D341Med (cell line): ENCODE results near the gene PCED1A.

ENCODE experiments used
- DNase-seq: peaks from one replicate; pipeline ENCODE4 v3.0.0; 2012; ENCODE audit warnings: low spot score

Gene PCED1A

DNA sequence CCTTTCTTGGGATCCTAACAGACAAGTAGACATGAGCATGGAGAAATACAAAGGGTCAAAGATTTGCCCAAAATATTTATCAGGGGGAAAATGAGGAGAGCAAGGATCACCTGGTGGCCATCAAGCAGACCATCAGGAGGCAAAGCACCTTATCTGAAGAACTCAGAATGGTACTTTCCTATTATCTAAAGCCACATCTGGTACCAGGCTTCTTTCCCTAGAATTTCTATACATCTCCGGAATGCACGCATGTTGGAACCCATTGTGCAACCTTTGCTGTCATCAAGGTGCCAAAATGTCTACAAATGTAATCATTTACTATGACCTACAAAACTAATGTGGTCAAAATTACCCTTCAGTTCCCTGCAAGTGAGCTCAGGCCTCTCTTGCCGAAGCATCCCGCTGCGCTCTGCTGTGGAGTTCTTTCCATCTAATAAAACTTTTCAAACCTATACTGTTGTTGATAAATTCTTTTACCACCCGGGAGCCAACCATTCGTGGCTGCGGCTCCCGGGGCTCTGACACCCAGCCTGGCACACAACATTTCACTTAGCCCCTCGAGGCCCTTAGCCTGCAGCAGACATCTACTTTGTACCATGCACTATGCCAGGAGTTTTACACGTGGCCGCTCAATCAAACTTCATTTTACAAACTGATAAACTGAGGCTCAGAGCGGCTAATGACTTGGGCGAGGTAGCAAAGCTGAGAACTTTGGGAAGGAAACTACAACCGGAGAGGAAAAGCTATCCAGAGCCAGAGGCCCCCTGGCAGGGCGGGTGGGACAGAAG lies 36.2 kb downstream of the PCED1A start:
- DNase-seq = no peak

DNA sequence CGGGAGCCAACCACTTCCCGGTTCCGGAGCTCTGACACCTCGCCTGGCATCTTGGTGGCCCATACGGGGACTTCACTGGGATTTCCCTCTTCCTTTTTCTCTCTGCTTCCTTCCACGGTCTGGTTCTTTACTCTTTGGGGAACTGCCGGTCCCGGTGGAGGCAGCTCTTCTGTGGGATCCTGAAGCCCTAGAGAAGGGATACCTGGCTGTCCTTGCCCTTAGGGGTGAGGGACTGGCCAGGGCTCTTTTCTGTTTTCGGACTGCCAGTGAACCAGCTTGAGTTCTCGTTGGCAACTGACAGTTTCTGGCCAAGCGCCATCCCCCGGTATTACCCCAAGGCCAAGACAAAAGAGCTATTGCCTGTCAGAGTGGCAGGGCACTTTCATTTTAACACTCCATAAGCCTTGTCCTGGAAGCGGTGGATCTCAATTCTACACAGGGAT lies 39.1 kb downstream of the PCED1A start:
- DNase-seq = no peak

DNA sequence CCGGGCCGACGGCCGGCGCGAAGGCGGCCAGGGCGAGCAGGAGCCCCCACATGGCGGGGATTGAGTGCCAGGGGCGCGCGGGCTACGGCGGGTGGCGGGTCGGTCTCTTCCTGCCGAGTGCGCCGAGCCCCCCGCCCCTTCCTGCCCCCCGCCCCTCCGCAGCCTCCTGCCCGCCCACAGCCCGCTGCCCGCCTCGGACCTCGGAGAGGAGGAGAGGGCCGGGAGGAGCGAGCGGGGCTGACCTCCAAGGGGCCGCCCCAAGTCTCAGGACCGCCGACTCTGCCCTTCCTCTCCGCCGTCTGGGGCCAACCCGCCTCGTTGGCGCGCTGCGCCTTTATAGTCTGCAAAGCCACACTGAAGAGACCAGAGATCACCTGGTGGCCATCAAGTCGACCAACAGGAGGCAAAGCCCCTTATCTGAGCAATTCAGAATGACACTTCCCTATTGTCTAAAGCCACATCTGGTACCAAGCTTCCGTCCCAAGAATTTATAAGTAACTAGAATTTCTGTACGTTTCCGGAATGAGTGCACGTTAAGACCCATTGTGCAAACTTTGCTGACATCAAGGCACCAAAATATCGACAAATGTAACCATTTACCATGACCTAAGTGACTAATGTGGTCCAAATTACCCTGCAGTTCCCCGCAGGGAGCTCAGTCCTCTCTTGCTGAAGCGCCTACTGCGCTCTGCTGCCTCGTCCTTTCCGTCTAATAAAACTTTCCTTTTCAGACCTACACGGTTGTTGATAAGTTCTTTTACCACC lies 39.8 kb downstream of the PCED1A start, which contains the start of gene CPXM1:
Gene CPXM1, minus strand, starts transcription at position 107 of the 765 bp plus-strand sequence. Its CDS starts 55 bp downstream, at position 52.
- DNase-seq = no peak

DNA sequence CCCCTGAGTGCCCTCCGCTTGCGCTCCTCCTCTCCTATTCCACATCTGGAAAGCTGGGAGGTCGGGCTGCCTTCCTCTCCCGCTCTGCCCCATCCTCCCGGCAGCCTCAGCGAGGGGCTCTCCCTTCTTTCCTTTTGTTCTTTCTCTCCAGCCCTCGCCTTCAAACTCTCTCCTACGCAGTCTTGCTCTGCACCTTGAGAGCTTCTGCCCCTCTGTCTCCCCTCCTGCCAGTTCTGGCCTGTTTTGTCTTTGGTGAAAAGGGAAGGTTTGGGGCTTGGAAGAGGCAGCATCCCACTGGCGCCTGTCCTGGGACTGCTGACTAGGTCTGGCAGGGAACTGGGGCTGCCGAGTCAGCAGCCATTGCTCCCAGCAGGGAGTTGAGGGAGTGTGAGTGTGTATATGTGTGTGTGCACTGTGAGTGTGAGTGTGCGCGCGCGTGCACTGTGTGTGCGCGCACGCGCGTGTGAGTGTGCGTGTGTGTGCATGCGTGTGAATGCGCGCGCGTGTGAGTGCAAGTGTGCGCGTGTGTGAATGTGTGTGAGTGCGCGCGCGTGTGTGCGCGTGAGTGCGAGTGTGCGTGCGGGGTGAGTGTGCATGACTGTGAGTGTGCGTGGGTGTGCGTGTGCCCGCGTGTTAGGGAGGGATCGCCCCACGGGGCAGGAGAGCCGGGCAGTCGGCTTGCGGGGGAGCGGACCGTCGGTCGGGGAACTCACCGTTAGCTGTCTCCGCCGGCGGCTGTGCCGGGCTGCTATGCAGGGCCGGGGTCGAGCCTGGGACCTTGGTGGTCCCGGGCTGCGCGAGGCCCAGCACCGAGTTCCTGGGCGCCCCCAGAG lies 40.6 kb downstream of the PCED1A start:
- peak; percentile 46 for DNase-seq

DNA sequence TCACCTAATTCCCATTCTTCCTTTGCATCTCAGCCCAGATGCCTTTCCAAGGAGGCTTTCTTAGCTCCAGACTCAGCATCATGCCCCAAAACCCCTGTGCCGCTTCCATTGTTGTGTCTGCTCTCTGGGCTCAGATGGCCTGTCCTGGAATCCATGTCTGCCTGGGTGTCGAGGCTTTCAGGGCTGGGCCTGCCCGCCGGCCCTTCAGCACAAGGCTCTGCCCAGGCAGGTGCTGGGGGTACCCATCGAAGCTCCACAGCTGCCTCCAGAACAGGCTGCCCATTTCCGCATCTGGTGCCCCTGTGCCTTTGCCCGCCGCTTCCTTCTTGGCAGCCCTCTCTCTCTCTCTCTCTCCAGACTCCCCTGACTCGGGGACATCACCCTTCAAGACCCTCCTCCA lies 41.2 kb downstream of the PCED1A start:
- DNase-seq = no peak

DNA sequence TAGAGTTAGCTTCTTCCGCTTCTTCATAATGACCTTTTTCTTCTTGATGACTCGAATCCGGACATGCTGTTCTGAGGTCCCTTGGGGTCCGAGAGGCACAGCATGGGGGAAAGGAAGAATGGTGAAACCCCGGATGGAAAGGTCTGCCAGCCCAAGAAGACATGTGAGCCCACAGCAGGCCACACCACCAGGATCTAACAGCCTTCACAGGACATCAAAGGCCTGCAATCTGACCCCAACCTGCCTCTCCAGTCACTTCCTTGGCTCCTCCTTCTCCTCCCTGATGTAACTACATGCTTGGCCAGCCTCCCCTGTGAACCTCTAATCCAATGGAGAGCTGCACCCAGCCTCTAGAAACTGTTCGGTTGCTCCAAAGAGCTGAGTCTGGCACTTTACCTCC lies 41.6 kb downstream of the PCED1A start:
- no peak for DNase-seq

DNA sequence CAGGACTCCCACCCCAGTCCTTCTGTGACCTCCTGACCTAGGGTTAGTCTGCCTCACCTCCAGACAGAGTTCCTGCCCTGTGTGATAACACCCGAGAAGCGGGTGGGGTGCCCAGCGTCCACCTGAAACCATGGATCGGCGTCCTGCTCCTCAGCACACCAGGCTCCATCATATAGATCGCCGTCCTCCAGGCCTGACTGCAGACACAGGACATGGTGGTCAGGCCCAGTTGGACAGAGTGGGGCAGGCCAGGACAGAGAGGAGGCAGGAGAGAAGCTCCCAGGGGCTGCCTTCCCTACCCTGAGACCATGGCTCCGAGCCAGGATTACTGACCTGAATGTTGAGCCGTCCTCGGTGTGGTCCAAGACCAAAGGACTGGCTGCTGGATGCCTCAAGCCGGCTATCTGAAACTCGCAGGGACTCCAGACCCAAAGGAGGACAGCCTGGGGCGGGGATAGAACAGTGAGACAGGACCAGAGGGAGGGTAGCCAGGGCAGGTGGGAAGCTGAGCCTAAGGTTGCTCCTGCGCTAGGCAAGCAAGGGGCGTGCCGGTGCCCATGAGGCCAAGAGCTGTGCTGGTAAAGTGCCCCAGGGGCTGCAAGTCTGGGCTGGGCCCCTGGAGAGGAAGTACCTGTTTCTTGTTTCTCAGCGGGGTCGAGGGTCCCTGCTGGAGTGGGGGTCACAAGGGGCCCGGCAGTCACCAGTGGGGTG lies 42.2 kb downstream of the PCED1A start:
- DNase-seq = no peak

DNA sequence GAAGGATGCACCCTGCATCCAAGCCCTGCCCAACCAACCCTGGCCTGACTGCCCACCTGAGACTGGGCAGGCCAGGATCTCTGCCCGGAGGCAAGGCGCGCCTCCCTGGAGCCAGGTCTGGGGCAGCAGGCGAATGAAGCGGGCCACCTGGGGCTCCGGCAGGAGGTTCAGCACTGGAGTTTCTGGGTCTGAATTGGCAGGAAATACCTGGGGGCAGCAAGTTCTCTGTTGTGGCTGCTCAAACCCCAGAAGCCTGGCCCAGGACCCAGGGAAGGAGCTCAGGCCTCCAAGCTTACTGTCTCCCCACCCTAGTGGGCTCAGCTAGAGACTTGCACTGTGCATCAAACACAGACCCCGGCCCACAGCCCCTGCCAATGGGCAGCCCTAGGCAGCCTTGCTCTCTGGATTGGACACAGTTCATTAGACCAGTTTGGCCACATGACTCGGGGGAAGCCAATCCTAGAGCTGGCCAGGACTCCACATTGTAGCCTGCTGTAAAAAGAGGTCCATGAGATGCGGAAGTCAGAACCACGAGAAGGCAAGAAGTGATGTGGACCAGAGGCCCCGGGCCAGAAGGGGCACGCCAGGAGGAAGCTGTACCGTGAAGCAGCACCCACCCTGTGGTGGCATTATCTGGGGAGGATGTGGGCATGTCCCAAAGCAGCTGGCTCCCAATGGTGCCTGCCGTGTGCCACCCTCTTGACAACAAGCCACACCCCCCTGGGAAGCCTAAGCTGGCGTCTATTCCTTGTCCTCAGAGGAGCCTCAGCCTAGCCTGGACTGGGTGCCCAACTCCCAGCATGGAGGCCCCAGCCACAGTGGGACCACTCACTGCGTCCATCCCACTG lies 43.1 kb downstream of the PCED1A start:
- DNase-seq = peak; percentile 18

DNA sequence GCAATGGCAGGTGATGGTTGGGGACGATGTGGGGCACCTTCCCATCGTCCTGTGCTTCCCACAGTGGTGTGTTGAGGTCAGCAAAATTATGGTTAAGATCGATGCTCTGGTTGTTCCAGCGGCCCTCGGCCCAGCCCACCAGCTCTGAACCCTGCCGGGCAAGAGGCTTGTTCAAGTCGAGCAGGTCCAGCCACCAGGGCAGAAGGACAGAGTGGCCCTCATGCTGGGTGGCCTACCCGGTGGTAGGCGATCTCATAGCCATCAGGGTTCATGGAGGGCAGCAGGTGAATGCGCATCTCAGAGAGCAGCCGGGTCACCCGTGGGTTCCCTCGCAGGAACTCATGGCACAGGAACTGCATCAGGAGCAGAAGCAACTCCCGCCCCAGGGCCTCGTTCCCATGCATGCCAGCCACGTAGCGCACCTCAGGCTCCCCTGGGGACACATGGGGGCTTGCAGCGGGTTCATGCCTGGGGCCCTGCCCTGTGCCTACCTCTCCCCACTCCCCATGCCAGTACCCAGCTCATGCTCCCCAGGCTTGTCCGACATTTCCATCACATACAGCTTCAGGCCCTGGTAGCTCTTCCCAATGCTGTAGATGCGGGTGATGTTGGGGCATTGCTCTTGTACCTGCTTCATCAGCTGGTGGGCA lies 44.3 kb downstream of the PCED1A start:
- no peak for DNase-seq

DNA sequence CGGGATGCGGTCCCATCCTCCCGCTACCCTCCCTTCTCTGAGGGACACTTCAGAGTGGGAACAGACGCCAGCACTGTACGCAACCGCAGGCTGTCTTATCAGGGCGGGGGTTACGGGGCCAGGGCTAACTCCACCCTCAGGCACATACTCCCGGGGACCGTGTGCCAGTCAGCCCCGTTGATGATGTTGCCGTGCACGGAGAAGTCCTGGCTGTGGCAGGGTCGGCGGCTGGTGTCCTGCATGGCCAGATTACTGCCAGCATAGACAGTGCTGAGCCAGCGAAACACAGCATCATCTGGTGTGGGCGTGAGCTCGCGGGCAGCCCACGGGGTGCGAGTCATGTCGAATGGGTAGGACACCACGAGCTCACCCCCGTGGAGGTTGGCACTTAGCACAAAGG lies 45.0 kb downstream of the PCED1A start:
- no peak for DNase-seq

DNA sequence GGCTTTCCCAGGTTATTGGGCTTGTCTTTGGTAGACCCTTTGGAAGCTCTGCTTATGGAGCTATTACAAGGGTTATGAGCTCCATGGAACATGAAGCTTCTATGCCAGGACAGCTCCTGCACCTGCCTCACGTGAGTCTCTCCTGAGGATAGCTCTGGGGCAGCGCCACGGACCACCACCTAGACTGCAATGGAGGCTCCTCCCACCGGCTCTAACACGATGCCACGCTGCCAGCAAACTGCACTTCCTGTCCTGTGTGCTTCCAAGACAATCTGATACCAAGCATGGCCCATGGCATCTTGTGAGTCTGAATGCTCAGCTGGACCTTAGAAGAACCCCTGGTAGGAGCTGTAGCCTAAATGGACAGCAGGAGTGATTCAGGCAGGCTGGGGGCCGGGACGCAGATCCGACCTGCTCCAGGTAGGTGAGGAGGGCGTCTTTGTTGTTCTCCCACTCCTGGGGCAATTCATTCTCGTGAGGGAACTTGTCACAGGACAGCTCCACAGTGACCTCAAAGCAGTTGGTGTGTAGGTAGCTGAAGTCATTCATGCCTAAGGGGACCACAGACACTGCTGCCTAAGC lies 45.5 kb downstream of the PCED1A start:
- DNase-seq = no peak

DNA sequence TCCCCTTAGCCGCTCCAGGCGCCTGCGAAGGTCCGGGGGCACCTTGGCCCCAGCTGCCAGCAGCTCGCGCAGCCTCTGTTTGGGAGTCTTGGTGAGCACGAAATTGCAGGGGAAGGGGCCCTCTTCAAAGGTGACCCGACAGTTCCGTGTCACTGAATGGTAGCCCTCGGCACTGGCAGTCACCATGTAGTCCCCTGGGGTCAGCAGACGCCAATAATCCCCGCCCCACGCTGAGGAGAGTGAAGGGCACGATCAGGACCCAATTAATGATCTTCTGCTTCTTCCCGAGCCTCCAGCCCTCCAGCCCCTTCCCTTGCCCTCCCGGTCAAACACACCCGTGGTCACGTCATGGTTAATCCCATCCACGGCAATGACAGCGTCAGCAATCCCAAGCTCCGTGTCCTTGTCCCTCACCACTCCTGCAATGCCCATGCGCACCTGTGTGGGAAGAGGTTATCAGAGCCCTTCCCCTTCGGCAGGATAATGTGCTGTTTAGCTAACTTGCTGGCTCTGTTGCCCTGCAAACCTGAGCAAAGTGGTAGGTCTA lies 46.2 kb downstream of the PCED1A start:
- DNase-seq = no peak

DNA sequence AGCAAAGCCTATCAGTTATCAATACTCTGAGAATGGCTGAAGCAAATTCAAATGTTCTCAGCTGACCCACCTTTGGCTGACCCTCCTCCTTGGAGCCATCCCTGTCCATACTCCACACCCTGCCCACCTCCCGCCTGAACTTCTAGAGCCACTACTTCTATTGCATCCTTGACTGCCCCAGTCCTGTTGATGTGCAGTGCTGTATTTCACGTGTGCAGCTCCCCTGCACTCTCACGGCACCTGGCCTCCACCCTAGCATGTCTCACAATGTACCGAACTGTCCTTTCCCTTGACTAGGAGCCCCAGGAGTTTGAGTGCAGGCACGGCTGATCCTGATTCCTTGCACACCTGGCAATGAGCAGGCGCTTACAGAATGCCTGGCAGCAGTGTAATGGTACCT lies 47.0 kb downstream of the PCED1A start:
- DNase-seq = no peak
